SKM-1 (cell line): Measurements from ENCODE around the gene RNF20.
A peak's percentile ranks its signal among the peaks of the same experiment; 100 is the strongest.
"Not testable (repeated sequence)": the region's sequence is repeated elsewhere in the genome, so short reads cannot be mapped to it uniquely, and the experiment has no call there.

Experiments used
- DNase-seq: peaks from one replicate; lab custom pipeline; 2025; ENCODE audit not compliant: unreplicated experiment; lab: John Stamatoyannopoulos, UW

Gene RNF20

DNA sequence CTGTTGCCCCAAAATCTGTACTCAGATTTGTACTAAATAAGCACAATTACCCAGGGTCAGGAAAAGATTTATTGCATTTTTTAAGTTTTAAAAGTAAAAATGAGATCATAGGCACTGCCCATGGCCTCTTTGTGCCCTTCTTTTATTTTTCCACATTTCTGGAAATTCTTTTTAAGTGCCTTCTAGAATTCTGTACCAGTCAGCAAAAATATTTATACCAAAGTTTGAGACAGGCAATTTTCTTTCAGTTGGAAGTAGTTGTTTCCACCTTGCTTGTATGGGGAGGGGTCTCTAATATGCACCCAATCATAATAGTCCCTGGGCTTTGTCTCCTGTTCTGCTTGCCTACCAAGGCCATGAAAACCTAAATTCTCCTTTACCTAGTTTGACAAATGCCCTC is 5.6 kb upstream of the RNF20 start:
- DNase-seq: no peak

DNA sequence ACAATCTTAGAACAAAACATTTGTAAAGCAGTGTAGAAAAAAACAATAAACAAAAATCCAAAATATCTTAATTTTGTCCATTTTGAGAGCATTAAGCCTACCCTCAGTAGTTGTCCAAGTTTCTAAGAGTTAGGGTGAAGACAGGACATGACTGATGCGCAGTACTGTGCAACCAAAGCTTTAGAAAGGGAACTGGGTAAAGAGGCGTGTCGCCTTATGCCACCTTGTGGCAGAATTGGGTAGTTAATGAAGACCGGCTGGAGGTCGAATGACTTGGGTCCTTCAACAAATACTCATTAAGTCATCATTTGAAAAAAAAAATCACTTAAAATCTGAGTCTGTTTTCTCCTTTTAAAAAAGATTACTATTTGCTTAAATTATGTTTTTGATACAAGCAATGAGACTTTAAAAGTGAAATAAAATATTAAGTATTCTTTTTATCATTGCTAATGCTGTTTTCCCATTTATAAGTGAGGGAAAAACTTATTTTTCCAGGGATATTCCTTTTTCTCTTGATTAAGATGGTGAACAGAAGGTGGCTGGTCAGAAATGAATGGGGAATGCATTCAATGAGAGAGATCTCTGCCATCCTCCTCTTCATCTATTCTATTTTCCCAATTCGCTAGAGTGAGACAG is 3.5 kb upstream of the RNF20 start:
- DNase-seq: peak; percentile 27

DNA sequence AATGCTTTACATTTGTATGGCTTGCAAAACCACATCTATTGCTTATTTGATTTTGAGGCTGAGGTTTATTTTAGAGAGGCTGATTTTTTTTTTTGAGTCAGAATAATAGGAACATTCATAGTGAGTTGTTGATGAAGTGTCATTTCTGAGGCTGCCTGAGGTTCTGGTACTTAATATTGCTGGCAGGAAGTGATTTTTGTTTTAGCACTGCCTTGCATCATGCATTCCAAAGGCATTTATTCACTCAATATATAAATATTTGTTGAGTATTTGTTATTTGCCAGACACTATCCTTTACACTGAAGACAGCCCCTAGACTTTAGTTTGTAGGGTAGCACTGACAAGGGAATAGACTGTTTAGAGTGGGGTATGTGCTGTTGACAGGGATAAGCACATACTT is 2.7 kb downstream of the RNF20 start:
- DNase-seq: no peak

DNA sequence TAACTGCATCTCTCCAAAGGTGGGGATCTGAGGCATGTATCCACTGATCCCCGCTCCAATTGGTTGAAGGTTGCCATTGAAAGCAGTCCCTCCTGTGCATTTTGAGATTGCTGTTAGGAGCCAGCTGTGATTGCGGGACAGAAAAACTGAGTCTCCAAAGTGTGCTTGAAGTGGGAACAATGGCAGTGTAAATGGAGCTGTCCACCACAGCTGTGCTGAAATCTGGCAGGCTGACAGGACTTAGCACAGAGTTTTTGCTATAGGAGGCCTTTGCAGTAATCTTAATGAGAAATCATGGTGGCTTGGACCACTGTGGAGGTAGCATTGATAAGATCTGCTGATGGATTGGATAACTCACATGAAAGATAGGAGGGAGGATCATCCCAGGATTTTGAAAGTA is 3.3 kb downstream of the RNF20 start:
- DNase-seq: no peak

DNA sequence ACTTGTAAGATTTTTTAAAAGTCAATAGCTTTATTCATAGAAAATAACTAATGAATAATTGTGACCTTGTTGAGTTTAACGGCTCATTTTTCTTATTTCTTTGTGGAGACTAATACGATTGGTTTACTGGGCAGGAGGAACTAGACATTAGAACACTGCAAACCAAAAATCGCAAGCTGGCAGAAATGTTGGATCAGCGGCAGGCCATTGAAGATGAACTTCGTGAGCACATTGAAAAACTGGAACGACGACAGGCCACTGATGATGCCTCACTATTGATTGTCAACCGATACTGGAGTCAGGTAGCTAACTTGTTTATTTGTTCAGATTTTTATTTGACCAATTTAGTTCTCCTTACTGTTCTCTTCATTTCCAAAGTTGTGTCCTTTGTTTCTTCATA is 6.4 kb downstream of the RNF20 start:
- no peak for DNase-seq

DNA sequence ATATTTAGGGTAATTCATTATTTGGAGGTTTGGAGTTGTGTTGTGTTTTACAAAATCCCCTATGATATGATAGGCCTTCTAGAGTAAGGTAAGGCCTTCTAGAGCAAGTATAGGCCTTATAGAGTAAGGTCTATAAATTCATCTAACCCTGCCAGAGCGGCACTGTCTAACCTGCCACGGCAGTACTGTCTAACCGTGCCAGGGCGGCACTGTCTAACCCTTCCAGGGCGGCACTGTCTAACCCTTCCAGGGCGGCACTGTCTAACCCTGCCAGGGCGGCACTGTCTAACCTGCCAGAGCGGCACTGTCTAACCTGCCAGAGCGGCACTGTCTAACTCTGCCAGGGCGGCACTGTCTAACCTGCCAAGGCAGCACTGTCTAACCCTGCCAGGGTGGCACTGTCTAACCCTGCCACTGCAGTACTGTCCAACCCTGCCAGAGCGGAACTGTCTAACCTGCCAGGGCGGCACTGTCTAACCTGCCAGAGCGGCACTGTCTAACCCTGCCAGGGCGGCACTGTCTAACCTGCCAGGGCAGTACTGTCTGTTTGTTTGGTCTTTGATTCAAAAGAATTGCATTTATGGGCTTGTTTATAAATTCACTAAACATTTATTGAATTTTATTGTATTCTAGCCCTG is 9.6 kb downstream of the RNF20 start:
- DNase-seq: no peak

DNA sequence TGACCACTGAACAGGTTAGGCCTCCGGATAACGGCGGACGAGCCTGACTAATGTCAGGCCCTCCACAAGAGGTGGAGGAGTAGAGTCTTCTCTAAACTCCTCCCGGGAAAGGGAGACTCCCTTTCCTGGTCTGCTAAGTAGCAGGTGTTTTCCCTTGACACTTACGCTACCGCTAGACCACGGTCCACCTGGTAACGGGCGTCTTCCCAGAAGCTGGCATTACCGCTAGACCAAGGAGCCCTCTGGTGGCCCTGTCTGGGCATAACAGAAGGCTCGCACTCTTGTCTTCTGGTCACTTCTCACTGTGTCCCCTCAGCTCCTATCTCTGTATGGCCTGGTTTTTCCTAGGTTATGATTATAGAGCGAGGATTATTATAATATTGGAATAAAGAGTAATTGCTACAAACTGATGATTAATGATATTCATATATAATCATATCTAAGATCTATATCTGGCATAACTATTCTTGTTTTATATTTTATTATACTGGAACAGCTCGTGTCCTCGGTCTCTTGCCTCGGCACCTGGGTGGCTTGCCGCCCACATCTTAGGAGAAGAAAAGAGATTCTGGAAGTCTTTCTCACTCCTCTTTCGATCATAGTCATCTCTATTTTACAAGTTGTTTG is 15.9 kb downstream of the RNF20 start:
- DNase-seq: not testable (repeated sequence)

DNA sequence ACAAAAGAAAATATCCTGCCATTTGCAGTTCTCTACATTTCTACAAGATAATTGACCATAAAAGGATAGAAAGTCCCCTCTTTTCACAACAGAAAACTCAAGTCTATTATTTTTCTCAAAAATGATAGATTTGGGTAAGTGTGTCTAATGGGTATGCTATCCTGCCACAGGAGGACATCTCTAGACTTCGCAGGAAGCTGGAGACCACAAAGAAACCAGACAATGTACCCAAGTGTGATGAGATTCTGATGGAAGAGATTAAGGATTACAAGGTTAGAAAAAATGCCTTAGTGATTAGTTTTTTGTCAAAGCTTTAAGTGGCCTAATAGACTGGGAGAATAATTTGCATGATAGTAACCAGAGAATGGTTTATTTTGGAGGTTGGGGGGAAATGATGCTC is 28.1 kb downstream of the RNF20 start:
- DNase-seq: no peak

DNA sequence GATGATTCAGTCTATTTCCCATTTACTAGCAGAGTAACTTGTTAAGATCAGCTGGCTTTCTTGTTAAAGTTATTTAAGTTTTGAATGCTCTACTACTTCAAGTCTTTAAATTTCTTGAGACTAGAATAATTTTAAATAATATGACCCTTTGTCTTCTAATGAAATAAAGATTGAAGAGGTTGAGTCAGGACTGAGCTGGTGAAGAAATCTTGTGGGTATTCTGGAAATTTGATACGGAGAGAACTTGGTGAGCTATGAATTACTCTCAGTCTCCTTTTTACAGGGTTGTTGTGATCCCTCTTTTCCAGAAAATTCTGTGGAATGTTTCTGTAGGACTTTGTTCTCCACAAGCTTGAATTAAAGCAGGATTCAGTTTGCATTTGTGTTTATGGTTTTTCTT is 29.3 kb downstream of the RNF20 start:
- DNase-seq: no peak

DNA sequence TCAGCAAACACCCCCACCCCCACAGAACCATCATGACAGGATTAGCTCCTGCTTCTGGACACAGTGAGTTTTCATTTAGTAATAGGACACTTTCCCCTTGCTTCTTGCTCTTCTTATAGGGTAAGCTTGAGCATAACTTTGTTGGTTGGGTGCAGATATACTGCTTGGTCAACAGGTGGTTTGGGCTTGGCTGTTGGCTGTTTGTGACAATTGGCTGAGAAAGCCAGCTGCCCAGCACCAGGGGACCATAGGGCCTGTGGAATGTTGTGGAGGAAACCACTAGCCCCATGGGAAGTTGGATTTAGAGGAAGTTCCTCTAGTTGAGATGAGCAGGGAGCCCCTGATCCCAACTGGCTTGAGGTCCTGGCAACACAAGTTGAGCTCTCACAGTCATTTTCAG is 30.6 kb downstream of the RNF20 start:
- DNase-seq: no peak

DNA sequence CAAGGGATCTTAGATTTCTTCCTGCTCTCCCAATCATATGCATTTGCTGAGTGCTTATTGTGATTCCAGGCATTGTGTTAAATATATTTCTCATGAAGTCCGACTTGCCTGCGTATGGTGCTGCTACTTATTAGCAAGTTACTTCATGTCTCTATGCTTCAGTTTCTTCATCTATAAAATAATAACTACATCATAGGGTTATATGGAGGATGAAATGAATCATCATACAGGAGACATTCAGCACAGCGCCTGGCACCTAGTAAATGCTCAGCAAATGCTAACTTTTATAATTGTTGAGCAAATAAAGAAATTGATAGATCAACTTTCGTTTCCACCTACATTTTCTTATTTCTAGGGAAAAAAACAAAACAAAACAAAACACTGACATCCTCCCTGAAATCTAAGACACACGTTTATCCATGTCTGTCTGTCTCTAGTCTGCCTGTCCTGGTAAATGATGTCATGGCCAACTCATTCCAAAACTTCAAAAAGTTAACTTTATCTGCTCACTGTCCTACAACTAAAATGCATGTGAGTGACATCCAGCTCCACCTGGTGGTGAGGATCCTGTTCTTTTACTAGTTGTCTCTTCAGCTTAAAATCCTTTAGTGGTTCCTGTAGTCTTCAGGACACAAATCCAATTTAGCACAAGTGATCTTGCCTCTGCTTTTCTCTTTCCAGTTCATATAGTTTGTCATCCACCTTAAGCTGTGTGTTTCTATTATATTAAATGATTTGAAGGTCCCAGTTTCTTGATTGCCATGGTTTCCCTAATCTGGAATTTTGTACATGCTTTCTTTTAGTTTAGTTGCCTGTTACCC is 33.5 kb downstream of the RNF20 start:
- no peak for DNase-seq

DNA sequence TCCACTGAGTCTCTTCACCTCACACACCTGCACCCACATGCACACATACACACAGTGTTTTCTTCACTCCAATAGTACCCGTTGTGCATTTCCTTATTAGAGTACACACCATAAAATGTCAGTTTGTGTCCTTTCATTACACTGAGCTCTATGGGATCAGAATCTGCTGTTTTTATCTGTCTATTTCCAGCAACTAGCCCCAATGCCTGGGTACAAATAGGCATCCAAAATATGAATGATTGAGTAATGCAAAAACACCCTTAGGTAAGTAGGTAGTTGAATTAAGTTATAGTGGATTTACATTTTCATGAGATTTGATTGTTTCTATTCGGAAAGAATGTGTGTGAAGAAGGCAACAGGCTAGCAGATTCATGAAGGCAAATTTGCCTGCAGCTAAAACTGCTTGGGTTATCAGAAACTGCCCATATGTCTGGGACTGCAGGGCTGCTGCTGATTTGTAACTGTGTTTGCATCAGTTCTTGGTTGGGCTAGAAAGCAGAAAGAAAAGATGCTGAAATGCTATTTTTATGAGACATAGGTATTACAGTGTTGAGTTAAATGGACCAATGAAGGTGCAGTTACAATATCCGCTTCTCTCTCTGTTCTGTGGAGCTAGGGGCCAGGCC is 34.2 kb downstream of the RNF20 start:
- no peak for DNase-seq

DNA sequence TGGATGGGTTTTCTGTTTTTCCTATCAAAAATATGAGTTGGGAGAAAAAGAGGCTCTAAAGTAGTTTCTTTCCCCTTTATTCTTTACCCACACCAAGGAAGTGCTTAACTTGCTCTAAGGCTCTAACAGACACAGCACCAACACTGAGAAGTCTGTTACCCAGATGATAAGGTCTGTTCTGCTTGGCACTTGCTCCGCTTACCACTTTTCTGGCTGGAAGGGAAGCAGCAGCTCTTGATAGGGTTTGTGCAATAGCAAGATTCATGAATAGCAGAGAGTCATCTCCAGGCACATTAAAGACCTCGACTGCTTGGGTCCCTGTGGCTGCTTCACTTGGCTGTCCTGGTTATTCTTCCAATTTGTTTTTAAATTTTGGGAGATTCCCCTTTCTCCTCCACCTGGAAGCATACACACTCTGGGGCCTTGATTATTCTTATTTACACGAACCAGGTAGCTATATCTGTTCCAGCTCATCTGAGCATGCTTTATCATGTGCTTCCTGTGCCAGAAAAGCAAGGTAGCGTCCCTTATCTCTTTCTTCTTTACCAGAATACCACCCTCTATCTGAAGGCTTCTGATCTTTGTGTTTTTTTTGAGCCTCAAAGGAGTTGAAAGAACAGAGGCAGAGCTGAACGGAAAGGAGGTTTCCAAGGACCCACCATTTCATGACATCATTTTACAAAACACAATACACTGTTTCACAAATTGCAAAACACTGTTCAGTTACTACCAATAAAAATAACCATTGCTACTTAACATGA is 36.3 kb downstream of the RNF20 start:
- DNase-seq: no peak

DNA sequence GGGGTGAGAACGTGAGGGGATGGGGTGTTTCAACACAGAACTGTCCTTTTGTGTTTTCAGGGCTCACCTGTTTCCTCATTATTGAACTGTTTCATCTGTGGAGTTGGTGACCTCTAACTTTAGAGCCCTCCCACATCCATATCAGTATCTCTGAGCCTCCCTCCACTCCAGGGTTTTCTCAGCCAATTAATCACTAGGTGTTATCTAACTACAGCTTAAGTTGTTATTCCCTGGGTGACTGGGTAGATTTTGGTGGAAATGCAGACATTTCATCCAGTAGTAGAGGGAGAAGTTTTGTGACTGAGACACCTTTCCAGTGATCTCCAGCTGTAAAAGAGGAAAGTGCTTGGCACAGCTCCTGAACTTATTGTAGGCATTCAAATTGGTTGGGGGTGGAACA is 37.5 kb downstream of the RNF20 start:
- DNase-seq: no peak

DNA sequence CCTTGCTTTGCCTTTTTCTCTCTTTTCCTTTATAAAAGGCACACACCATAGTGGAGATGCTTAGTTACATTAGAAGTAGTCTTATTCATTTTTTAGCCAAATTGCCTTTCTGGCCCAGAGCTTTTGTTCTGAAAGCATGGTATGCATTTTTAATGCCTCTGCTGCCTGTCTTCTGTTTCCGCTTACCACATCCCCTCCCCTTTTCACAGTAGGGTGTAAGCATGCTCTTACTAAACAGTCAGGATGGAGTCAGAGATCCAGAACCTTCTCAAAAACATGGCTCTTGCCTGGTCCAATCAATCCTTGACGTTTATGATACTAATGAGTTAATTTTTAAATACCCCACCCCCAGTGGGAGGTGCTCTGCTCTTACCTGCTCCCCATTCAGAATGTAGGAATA is 38.7 kb downstream of the RNF20 start:
- DNase-seq: no peak

DNA sequence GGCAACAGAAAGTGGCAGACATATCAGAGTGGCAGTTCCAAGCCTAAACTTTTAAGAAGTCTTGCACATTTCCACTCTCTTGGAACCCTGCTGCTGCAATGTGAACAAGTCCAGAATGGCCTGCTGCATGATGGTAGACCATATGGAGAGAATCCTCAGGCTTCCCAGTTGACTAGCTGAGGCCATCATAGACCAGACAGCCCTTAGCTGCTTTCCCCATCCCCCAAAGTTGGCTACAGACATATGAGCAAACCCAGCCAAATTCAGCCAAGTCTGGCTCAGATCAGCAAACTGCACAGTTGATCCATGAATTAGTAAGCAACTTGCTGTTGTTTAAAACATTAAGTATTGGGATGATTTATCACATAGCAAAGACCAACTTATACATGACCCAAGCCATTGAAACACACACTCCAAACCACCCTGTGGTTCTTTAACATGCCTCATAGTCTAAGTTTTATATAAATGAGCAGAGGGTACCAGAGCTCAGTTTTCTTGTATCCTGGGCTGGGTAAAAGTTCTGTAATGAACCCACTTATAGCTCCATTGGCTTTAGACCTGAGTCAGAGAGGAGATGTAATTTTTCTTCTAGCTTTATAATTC is 41.2 kb downstream of the RNF20 start:
- DNase-seq: no peak

DNA sequence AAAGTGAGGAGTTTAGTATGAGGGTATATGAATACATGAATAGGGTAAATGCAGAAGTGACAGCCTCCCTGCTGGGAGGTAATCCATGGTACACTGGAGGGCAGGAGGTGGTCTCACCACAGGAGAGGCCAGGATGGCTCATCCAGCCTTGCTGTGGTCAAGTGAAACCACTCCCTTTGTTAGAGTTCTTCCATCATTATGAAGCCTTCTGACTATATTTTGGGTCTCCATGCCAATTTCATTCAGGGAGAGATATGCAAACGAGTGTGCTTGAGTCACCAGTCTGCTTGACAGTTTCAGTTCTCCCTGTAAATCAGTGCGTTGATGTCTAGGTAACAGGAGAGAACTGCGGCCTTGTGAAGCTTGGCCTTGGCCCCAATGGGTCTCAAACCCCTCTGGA is 44.7 kb downstream of the RNF20 start:
- DNase-seq: no peak

DNA sequence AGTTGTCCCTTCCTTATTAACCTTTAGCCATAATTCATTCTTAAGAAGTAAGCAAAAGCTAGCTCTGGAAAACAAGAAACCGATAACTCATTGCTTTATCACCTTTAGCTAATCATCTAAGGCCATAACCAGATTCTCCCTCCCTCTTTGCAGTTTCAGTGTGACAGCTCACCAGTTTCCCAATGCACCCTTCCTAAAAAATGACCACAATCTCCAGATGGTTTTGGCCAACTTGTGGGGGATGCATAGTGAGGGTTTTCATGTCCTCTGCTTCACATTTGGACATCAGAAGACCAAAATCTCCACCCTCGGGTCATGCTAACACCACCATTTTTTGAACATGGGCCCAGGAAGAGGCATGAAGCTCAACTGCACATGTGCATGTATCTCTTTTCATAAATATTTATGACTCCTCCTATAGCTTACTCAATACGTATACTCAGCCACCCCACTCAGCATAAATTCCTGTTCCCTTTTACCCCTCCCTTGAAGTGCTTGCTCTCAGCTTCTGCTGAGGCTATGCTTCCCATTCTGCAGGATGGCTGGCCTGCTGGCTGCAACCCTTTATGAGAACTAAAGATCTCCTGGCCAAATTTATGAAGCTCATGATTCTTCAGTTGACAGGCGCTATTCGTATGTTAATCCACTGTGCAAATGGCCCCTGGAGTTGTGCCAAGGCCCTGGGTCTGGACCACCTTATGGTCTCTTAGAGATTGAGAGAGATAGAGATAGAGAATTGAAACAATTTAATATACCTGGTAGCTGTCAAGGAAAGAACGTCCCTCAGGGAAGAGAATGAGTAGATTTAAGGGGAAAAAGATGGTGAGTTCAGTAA is 46.3 kb downstream of the RNF20 start:
- DNase-seq: peak; percentile 25

DNA sequence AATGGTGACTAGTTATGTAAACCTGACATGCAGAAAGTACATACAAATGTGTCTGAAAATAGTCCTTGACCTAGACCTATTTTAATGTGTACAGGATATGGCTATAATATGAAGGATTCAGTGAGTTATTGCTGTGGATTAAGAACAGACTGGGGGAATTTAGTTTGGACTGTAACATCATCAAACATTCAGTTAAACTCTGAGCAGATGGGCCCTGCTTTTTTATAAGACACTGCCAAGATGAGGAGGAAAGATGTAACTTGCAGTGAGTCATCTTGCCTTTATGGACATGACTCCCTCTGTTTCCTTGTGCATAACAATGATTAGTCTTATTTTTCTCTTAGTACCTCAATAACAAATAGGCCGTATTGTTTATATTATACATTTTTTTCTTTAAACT is 48.9 kb downstream of the RNF20 start:
- no peak for DNase-seq
